SK-N-SH treated with all-trans-retinoic acid at 6 μM for 48 hours (cell line): ENCODE data around the gene EXD2.

Source experiments
- ARNTL ChIP-seq: fragments of 450-650 bp; formaldehyde crosslinking; IDR thresholded peaks from 2 replicates; pipeline ENCODE4 v1.5.0; 2020; ENCODE audit warnings: low read depth, mild to moderate bottlenecking, moderate library complexity, borderline replicate concordance
- TCF4 ChIP-seq: fragments of 250-450 bp; sonication (Bioruptor Pico); IDR thresholded peaks from 2 replicates; pipeline ENCODE4 v1.8.0; 2021; ENCODE audit warnings: mild to moderate bottlenecking, moderate library complexity, borderline replicate concordance
- TF ChIP-seq, protein P1 (sequence below): fragments of 250-450 bp; sonication (Bioruptor Pico); IDR thresholded peaks from 2 replicates; pipeline ENCODE4 v1.5.1; 2020; ENCODE audit warnings: low read depth, mild to moderate bottlenecking, moderate library complexity

- TF ChIP-seq, protein P1, sequence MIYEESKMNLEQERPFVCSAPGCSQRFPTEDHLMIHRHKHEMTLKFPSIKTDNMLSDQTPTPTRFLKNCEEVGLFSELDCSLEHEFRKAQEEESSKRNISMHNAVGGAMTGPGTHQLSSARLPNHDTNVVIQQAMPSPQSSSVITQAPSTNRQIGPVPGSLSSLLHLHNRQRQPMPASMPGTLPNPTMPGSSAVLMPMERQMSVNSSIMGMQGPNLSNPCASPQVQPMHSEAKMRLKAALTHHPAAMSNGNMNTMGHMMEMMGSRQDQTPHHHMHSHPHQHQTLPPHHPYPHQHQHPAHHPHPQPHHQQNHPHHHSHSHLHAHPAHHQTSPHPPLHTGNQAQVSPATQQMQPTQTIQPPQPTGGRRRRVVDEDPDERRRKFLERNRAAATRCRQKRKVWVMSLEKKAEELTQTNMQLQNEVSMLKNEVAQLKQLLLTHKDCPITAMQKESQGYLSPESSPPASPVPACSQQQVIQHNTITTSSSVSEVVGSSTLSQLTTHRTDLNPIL = no peak
- TF ChIP-seq ARNTL (CRISPR knock-in tag) (no peak), TCF4 (CRISPR knock-in tag) (no peak)
These were observed 100.1 kb downstream of the EXD2 start for GRCh38 chr14:69291396-69291795.
